ENCODE data around the gene KLHDC8A.

Gene KLHDC8A

DNA sequence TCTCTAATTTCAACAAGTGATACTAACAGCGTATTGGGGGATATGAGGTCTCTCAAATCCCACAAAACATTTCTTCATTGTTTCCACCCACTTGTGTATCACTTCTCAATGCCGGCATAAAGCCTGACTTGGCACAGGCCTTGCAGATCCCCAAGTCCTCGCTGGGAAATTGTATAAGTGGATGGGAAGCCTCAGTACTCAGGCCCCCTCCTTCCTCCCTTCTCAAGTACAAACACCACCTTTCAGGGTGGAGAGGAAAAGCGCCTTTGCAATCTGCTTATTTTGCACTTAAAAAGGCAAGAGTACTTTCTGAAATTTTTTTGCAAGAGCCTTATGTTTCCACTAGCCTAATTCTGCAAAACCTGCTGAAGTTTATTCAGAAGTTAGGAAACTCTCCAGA, 25.8 kb upstream of the KLHDC8A start:
- Histone ChIP-seq H3K4me1 (ENCODE audit: low read depth, poor library complexity, severe bottlenecking) (no peaks in the 10 kb centered on the region), H3K9ac (no peak overlapping the region)
- TF ChIP-seq, protein P1, sequence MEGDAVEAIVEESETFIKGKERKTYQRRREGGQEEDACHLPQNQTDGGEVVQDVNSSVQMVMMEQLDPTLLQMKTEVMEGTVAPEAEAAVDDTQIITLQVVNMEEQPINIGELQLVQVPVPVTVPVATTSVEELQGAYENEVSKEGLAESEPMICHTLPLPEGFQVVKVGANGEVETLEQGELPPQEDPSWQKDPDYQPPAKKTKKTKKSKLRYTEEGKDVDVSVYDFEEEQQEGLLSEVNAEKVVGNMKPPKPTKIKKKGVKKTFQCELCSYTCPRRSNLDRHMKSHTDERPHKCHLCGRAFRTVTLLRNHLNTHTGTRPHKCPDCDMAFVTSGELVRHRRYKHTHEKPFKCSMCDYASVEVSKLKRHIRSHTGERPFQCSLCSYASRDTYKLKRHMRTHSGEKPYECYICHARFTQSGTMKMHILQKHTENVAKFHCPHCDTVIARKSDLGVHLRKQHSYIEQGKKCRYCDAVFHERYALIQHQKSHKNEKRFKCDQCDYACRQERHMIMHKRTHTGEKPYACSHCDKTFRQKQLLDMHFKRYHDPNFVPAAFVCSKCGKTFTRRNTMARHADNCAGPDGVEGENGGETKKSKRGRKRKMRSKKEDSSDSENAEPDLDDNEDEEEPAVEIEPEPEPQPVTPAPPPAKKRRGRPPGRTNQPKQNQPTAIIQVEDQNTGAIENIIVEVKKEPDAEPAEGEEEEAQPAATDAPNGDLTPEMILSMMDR (conservative IDR thresholded peaks at IDR 0.05; ENCODE audit: low read depth, low read length) = no peak

DNA sequence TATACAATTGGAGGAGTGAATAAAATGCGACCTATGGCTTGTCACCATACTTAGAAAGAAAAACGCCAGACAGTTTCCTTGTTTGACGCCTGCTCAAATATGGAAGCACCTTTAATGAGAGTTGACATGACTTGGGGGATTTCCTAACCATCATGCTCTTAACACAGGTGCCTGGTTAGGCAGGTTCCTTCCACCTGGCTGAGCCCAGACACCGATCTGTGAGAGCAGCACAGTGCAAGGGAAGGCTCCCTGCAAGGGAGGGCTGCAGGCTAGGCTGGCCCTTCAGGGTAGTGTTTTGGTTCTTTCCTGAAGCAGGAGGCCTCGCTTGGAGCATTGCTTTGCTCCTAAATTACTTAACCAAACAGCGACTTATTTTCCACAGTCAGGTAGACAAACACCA, 24.6 kb upstream of the KLHDC8A start:
- Histone ChIP-seq H3K4me1 (ENCODE audit: low read depth, poor library complexity, severe bottlenecking) (no peaks in the 10 kb centered on the region), H3K79me2 (ENCODE audit: insufficient read depth, low read depth) (no peaks in the 10 kb centered on the region), H2AFZ (ENCODE audit: low read depth) (no peak overlapping the region), H3K36me3 (ENCODE audit: insufficient read depth) (no peaks in the 10 kb centered on the region), H3K27ac (no peak overlapping the region), H3K4me2 (no peak overlapping the region), H4K20me1 (ENCODE audit: insufficient read depth) (no peaks in the 10 kb centered on the region), H3K9ac (no peak overlapping the region), H3K27me3 (ENCODE audit: insufficient read depth, low read depth) (no peaks in the 10 kb centered on the region), H3K4me3 (IDR thresholded peaks at IDR 0.05; ENCODE audit: insufficient read depth, low read depth, low read length) (no peak overlapping the region)
- TF ChIP-seq, protein P1 (conservative IDR thresholded peaks at IDR 0.05; ENCODE audit: low read depth, low read length) = no peak

More for the DNA sequence above, 25.8 kb upstream of the KLHDC8A start:
- no peaks in the 10 kb centered on the region for H3K79me2 ChIP-seq (ENCODE audit: insufficient read depth, low read depth)
- H3K27me3 ChIP-seq (ENCODE audit: insufficient read depth, low read depth) = no peaks in the 10 kb centered on the region
- H3K36me3 ChIP-seq (ENCODE audit: insufficient read depth) = no peaks in the 10 kb centered on the region
- H3K27ac ChIP-seq = no peak overlapping the region
- no peak overlapping the region for H2AFZ ChIP-seq (ENCODE audit: low read depth)
- no peak overlapping the region for H3K4me2 ChIP-seq
- no peaks in the 10 kb centered on the region for H4K20me1 ChIP-seq (ENCODE audit: insufficient read depth)
- no peak overlapping the region for H3K4me3 ChIP-seq (IDR thresholded peaks at IDR 0.05; ENCODE audit: insufficient read depth, low read depth, low read length)

DNA sequence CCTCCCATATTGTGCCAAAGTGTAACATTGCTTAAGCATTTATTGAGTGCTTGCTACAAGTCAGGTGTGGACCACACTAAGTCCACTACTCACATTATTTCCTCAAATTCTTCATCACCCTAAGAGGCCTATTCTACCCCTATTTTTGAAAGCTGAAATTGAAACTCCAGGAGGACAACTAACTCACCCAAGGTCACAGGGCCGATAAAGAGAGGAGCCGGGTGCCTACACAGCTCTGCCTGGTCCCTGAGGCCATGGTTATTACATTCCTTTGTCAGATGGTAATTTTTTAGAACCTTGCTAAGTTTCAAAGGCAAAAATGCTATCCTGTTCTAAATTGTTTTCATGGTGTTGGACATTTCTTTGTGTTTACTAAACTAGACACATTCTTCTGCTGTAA, 24.2 kb upstream of the KLHDC8A start:
- Histone ChIP-seq H4K20me1 (ENCODE audit: insufficient read depth) (no peaks in the 10 kb centered on the region), H3K36me3 (ENCODE audit: insufficient read depth) (no peaks in the 10 kb centered on the region), H3K27ac (no peak overlapping the region), H3K9ac (no peak overlapping the region), H2AFZ (ENCODE audit: low read depth) (no peak overlapping the region), H3K4me3 (IDR thresholded peaks at IDR 0.05; ENCODE audit: insufficient read depth, low read depth, low read length) (no peak overlapping the region), H3K4me1 (ENCODE audit: low read depth, poor library complexity, severe bottlenecking) (no peaks in the 10 kb centered on the region), H3K79me2 (ENCODE audit: insufficient read depth, low read depth) (no peaks in the 10 kb centered on the region), H3K27me3 (ENCODE audit: insufficient read depth, low read depth) (no peaks in the 10 kb centered on the region), H3K4me2 (no peak overlapping the region)
- TF ChIP-seq, protein P1 (conservative IDR thresholded peaks at IDR 0.05; ENCODE audit: low read depth, low read length) = no peak

DNA sequence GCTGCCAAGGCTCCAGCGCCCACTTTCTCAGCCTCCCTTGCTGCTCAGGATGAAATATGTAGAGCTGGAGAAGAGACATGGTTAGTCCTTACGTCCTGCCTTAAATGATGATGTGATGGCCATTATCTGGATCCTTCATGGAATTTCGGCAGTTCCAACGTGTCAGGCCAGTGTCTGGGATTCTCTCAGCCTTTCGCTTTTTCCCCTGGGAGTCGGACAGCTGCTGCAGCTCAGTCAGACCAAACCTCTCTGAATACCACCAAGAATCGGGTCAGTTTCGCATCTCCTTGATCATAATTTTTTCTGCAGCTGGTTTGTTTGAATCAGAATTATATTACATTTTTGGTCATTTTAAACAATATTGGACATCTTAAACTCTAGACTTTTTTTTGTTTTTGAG, 22.3 kb upstream of the KLHDC8A start:
- TF ChIP-seq, protein P1 (conservative IDR thresholded peaks at IDR 0.05; ENCODE audit: low read depth, low read length) = no peak
- H3K9ac ChIP-seq = no peak overlapping the region
- H3K4me2 ChIP-seq = no peak overlapping the region
- H3K27me3 ChIP-seq (ENCODE audit: insufficient read depth, low read depth) = no peaks in the 10 kb centered on the region
- H3K4me3 ChIP-seq (IDR thresholded peaks at IDR 0.05; ENCODE audit: insufficient read depth, low read depth, low read length) = no peak overlapping the region
- H3K36me3 ChIP-seq (ENCODE audit: insufficient read depth) = no peaks in the 10 kb centered on the region
- H3K4me1 ChIP-seq (ENCODE audit: low read depth, poor library complexity, severe bottlenecking) = peaks cover 3% of the 10 kb centered on the region
- no peak overlapping the region for H3K27ac ChIP-seq
- no peaks in the 10 kb centered on the region for H4K20me1 ChIP-seq (ENCODE audit: insufficient read depth)
- H3K79me2 ChIP-seq (ENCODE audit: insufficient read depth, low read depth) = no peaks in the 10 kb centered on the region
- no peak overlapping the region for H2AFZ ChIP-seq (ENCODE audit: low read depth)

All from KMS-11 (cell line).